HEK293 (cell line): ENCODE results near the gene CEP295NL.
A peak's percentile ranks its signal among the peaks of the same experiment; 100 is the strongest.

Source experiments
- FEZF1 ChIP-seq: fragments of 450-650 bp; formaldehyde crosslinking; IDR thresholded peaks from 2 replicates; pipeline ENCODE4 v1.5.1; 2016; ENCODE audit warnings: missing biosample characterization, missing genetic modification characterization
- HIC1 ChIP-seq: fragments of 450-650 bp; formaldehyde crosslinking; IDR thresholded peaks from 2 replicates; pipeline ENCODE4 v1.5.1; 2016; ENCODE audit warnings: missing biosample characterization, missing genetic modification characterization
- HOXC10 ChIP-seq: sonication (generic); formaldehyde crosslinking; IDR thresholded peaks from 2 replicates; pipeline ENCODE4 v1.8.1; 2023; ENCODE audit warnings: mild to moderate bottlenecking, missing genetic modification reagents
- KLF16 ChIP-seq: fragments of 450-650 bp; formaldehyde crosslinking; IDR thresholded peaks from 2 replicates; pipeline ENCODE4 v1.5.1; 2017; ENCODE audit warnings: missing biosample characterization, missing genetic modification characterization
- PATZ1 ChIP-seq: fragments of 450-650 bp; formaldehyde crosslinking; IDR thresholded peaks from 2 replicates; pipeline ENCODE4 v1.5.1; 2016; ENCODE audit warnings: missing biosample characterization, missing genetic modification characterization
- PRDM1 ChIP-seq: fragments of 450-650 bp; formaldehyde crosslinking; IDR thresholded peaks from 2 replicates; pipeline ENCODE4; 2016; ENCODE audit warnings: missing biosample characterization, missing genetic modification characterization
- PRDM10 ChIP-seq: fragments of 450-650 bp; formaldehyde crosslinking; IDR thresholded peaks from 2 replicates; pipeline ENCODE4 v1.5.1; 2016; ENCODE audit warnings: missing biosample characterization, missing genetic modification characterization
- SP2 ChIP-seq: fragments of 450-650 bp; formaldehyde crosslinking; IDR thresholded peaks from 2 replicates; pipeline ENCODE4 v1.5.1; 2016; ENCODE audit warnings: missing biosample characterization, missing genetic modification characterization
- ZBTB6 ChIP-seq: fragments of 450-650 bp; formaldehyde crosslinking; IDR thresholded peaks from 2 replicates; pipeline ENCODE4 v1.5.1; 2017; ENCODE audit warnings: missing biosample characterization, missing genetic modification characterization
- ZFHX2 ChIP-seq: fragments of 450-650 bp; formaldehyde crosslinking; conservative IDR thresholded peaks from 2 replicates; pipeline ENCODE4 v1.5.1; 2016; ENCODE audit warnings: missing biosample characterization, missing genetic modification characterization
- ZFP69B ChIP-seq: fragments of 450-650 bp; formaldehyde crosslinking; IDR thresholded peaks from 2 replicates; pipeline ENCODE4 v1.5.1; 2016; ENCODE audit warnings: missing biosample characterization, missing genetic modification characterization
- ZNF10 ChIP-seq: fragments of 450-650 bp; formaldehyde crosslinking; IDR thresholded peaks from 2 replicates; pipeline ENCODE4 v1.5.1; 2017; ENCODE audit warnings: missing biosample characterization, missing genetic modification characterization
- ZNF155 ChIP-seq: fragments of 450-650 bp; formaldehyde crosslinking; IDR thresholded peaks from 2 replicates; pipeline ENCODE4 v1.5.1; 2016; ENCODE audit warnings: missing biosample characterization, missing genetic modification characterization
- ZNF221 ChIP-seq: fragments of 450-650 bp; formaldehyde crosslinking; IDR thresholded peaks from 2 replicates; pipeline ENCODE4 v1.5.1; 2017; ENCODE audit warnings: missing biosample characterization, missing genetic modification characterization, borderline replicate concordance
- ZNF223 ChIP-seq: fragments of 450-650 bp; formaldehyde crosslinking; IDR thresholded peaks from 2 replicates; pipeline ENCODE4 v1.5.1; 2016; ENCODE audit warnings: missing biosample characterization, missing genetic modification characterization
- ZNF24 ChIP-seq: fragments of 450-650 bp; formaldehyde crosslinking; IDR thresholded peaks from 2 replicates; pipeline ENCODE4 v1.5.1; 2016; ENCODE audit warnings: missing biosample characterization, missing genetic modification characterization
- ZNF335 ChIP-seq: fragments of 450-650 bp; formaldehyde crosslinking; conservative IDR thresholded peaks from 2 replicates; pipeline ENCODE4 v1.5.1; 2016; ENCODE audit warnings: missing biosample characterization, missing genetic modification characterization
- ZNF366 ChIP-seq: fragments of 450-650 bp; formaldehyde crosslinking; conservative IDR thresholded peaks from 2 replicates; pipeline ENCODE4 v1.5.1; 2016; ENCODE audit warnings: missing biosample characterization, missing genetic modification characterization
- ZNF423 ChIP-seq: fragments of 450-650 bp; formaldehyde crosslinking; IDR thresholded peaks from 2 replicates; pipeline ENCODE4 v1.5.1; 2016; ENCODE audit warnings: missing biosample characterization, missing genetic modification characterization
- ZNF529 ChIP-seq: fragments of 450-650 bp; formaldehyde crosslinking; IDR thresholded peaks from 2 replicates; pipeline ENCODE4 v1.5.1; 2017; ENCODE audit warnings: missing genetic modification characterization, missing biosample characterization; ENCODE audit not compliant: insufficient replicate concordance
- ZNF654 ChIP-seq: fragments of 450-650 bp; formaldehyde crosslinking; IDR thresholded peaks from 2 replicates; pipeline ENCODE4 v1.5.1; 2016; ENCODE audit warnings: low read depth, missing biosample characterization, missing genetic modification characterization
- ZNF701 ChIP-seq: fragments of 450-650 bp; formaldehyde crosslinking; IDR thresholded peaks from 2 replicates; pipeline ENCODE4 v1.5.1; 2016; ENCODE audit warnings: missing biosample characterization, missing genetic modification characterization
- ZNF747 ChIP-seq: fragments of 450-650 bp; formaldehyde crosslinking; IDR thresholded peaks from 2 replicates; pipeline ENCODE4 v1.5.1; 2016; ENCODE audit warnings: missing biosample characterization, missing genetic modification characterization
- ZNF76 ChIP-seq: fragments of 450-650 bp; formaldehyde crosslinking; IDR thresholded peaks from 2 replicates; pipeline ENCODE4; 2016; ENCODE audit warnings: low read depth, missing biosample characterization, missing genetic modification characterization, borderline replicate concordance
- ZNF768 ChIP-seq: fragments of 450-650 bp; formaldehyde crosslinking; IDR thresholded peaks from 2 replicates; pipeline ENCODE4 v1.5.1; 2018; ENCODE audit warnings: missing biosample characterization, mild to moderate bottlenecking, missing genetic modification characterization
- ZNF792 ChIP-seq: fragments of 450-650 bp; formaldehyde crosslinking; IDR thresholded peaks from 2 replicates; pipeline ENCODE4 v1.5.1; 2016; ENCODE audit warnings: missing biosample characterization, missing genetic modification characterization
- ZSCAN23 ChIP-seq: fragments of 450-650 bp; formaldehyde crosslinking; IDR thresholded peaks from 2 replicates; pipeline ENCODE4 v1.5.1; 2016; ENCODE audit warnings: missing biosample characterization, missing genetic modification characterization
- TF ChIP-seq, protein P1 (sequence below): fragments of 450-650 bp; formaldehyde crosslinking; IDR thresholded peaks from 2 replicates; pipeline ENCODE4 v1.5.1; 2016; ENCODE audit warnings: missing biosample characterization, missing genetic modification characterization
- TF ChIP-seq, protein P2 (sequence below): fragments of 450-650 bp; formaldehyde crosslinking; IDR thresholded peaks from 2 replicates; pipeline ENCODE4 v1.5.1; 2017; ENCODE audit warnings: missing biosample characterization, missing genetic modification characterization

The CEP295NL gene

DNA sequence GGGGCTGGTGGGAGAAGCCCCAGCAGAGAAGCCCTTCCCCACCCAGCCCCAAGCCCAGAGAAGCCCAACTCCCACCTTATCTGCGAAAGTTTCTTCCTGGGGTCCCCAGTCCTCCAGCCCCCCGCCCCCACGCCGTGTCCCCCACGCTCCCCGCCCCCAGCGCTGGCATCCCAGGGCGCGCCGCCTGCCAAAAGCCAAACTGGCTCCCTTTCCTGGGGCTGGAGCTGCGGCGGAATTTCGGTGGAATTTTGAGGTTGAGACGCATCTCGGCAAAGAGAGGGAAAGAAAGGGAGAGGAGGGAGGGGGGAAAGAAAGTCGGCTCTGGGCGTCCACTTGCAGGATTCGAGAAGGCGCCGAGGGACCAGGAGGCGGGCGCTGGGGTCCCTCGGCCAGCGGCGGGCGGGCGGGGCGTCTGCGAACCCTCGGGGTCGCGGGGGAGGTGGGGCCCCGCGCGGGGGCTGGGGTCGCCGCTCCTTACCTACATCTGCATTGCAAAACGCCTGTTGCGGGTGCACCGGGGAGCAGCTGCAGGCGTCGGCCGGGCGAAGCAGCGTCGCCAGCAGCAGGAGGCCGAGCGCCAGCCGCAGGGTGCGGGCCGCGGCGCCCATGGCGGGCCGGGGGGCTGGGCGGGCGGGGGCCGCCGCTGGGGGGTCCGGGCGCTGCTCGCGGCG lies 21.6 kb upstream of the CEP295NL start (continued):
- TF ChIP-seq HIC1 (tag by site-specific recombination) (no peak), PRDM10 (tag by site-specific recombination) (no peak), PATZ1 (no peak; the same call in 1 of the 2 replicates), ZNF155 (tag by site-specific recombination) (no peak), KLF16 (tag by site-specific recombination) (no peak), ZNF529 (no peak), ZNF423 (no peak), ZNF768 (tag by site-specific recombination) (no peak), ZNF10 (tag by site-specific recombination) (no peak), ZNF335 (tag by site-specific recombination) (0 out of 2 replicates have a peak, but pooled peaks have one; percentile 12), ZNF223 (tag by site-specific recombination) (no peak), ZNF792 (tag by site-specific recombination) (no peak), ZFP69B (tag by site-specific recombination) (no peak), FEZF1 (tag by site-specific recombination) (no peak), ZNF221 (tag by site-specific recombination) (no peak), ZNF654 (tag by site-specific recombination) (no peak), ZBTB6 (no peak), SP2 (tag by site-specific recombination) (peak; percentile 27; the same call in 1 of the 2 replicates), PRDM1 (tag by site-specific recombination) (peak; percentile 42; the same call in 1 of the 2 replicates), HOXC10 (no peak), ZSCAN23 (no peak), ZNF701 (no peak), ZNF366 (tag by site-specific recombination) (no peak), ZNF24 (no peak), ZFHX2 (tag by site-specific recombination) (no peak), ZNF76 (tag by site-specific recombination) (no peak), ZNF747 (no peak)
- TF ChIP-seq, protein P1, sequence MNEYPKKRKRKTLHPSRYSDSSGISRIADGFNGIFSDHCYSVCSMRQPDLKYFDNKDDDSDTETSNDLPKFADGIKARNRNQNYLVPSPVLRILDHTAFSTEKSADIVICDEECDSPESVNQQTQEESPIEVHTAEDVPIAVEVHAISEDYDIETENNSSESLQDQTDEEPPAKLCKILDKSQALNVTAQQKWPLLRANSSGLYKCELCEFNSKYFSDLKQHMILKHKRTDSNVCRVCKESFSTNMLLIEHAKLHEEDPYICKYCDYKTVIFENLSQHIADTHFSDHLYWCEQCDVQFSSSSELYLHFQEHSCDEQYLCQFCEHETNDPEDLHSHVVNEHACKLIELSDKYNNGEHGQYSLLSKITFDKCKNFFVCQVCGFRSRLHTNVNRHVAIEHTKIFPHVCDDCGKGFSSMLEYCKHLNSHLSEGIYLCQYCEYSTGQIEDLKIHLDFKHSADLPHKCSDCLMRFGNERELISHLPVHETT (tag by site-specific recombination): no peak
- TF ChIP-seq, protein P2, sequence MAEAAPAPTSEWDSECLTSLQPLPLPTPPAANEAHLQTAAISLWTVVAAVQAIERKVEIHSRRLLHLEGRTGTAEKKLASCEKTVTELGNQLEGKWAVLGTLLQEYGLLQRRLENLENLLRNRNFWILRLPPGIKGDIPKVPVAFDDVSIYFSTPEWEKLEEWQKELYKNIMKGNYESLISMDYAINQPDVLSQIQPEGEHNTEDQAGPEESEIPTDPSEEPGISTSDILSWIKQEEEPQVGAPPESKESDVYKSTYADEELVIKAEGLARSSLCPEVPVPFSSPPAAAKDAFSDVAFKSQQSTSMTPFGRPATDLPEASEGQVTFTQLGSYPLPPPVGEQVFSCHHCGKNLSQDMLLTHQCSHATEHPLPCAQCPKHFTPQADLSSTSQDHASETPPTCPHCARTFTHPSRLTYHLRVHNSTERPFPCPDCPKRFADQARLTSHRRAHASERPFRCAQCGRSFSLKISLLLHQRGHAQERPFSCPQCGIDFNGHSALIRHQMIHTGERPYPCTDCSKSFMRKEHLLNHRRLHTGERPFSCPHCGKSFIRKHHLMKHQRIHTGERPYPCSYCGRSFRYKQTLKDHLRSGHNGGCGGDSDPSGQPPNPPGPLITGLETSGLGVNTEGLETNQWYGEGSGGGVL: 0 out of 2 replicates have a peak, but pooled peaks have one; percentile 25
